H1 (cell line): ENCODE data around the gene LGALSL. TPM values are rescaled to one million over a fixed set of nuclear protein-coding genes. Genes with fewer than 3 reads are reported as not detected.
A peak's percentile ranks its signal among the peaks of the same experiment; 100 is the strongest.

ENCODE experiments used
- CTCF ChIA-PET: fragments of 300-600 bp; sonication (Branson Sonifier 250); formaldehyde crosslinking; loops from one replicate; lab custom pipeline; 2021; ENCODE audit not compliant: partially characterized antibody; lab: Charles Lee
- POLR2A ChIA-PET: fragments of 300-600 bp; sonication (Branson Sonifier 250); formaldehyde crosslinking; loops from one replicate; lab custom pipeline; 2021; ENCODE audit warnings: inconsistent platforms; ENCODE audit not compliant: partially characterized antibody; lab: Charles Lee
- DNase-seq, 2 experiments: peaks; one replicate each; pipeline versions ENCODE4 v3.0.0 to v3.0.0-alpha.2; 2010 to 2022; ENCODE audit warnings: low spot score in 2 of 2, low read depth in 1 of 2, mixed read lengths in 1 of 2
- FAIRE-seq: peaks from 2 replicates; lab custom pipeline; 2011; peaks lifted over from hg19 to GRCh38; lab: Jason Lieb, UNC
- H2AFZ ChIP-seq: 2 replicates; pipeline ENCODE4 v1.8.1; 2012; ENCODE audit warnings: low read length, inconsistent platforms
- H2AK5ac ChIP-seq: 2 replicates; pipeline ENCODE4 v1.6.1; 2013; ENCODE audit warnings: low read depth, low read length
- H2BK120ac ChIP-seq: replicated peaks from 2 replicates; pipeline ENCODE3; 2013; ENCODE audit warnings: low read depth, low read length, inconsistent platforms
- H2BK12ac ChIP-seq: 2 replicates; pipeline ENCODE4 v1.6.1; 2013; ENCODE audit warnings: low read depth, low read length
- H2BK15ac ChIP-seq: 2 replicates; pipeline ENCODE4 v1.6.1; 2013; ENCODE audit warnings: low read length
- H2BK20ac ChIP-seq: 2 replicates; pipeline ENCODE4 v1.6.1; 2013; ENCODE audit warnings: low read length
- H2BK5ac ChIP-seq: 2 replicates; pipeline ENCODE4 v1.6.1; 2013; ENCODE audit warnings: low read depth, low read length
- H3K14ac ChIP-seq: 2 replicates; pipeline ENCODE4 v1.6.1; 2013; ENCODE audit warnings: inconsistent platforms; ENCODE audit not compliant: insufficient read length
- H3K18ac ChIP-seq: 2 replicates; pipeline ENCODE4 v1.6.1; 2013; ENCODE audit warnings: low read length; ENCODE audit errors: extremely low read depth
- H3K23ac ChIP-seq: 2 replicates; pipeline ENCODE4 v1.6.1; 2013; ENCODE audit warnings: inconsistent platforms; ENCODE audit not compliant: insufficient read length
- H3K23me2 ChIP-seq: 2 replicates; pipeline ENCODE4 v1.6.1; 2013; ENCODE audit warnings: low read depth, low read length
- H3K27ac ChIP-seq: 2 replicates; pipeline ENCODE4 v1.6.1; 2011; ENCODE audit warnings: low read depth, low read length, inconsistent platforms
- H3K27me3 ChIP-seq, 4 experiments: replicated peaks in 1 of 4; 1 replicate in 1 of 4; 2 replicates in 3 of 4; pipeline versions ENCODE4 v1.6.1 to v1.8.1; 2011 to 2013; ENCODE audit warnings: low read length in 3 of 4, mild to moderate bottlenecking in 3 of 4, inconsistent platforms in 2 of 4, mixed read lengths in 2 of 4, moderate library complexity in 1 of 4; ENCODE audit not compliant: control insufficient read depth in 3 of 4, insufficient read depth in 3 of 4; ENCODE audit errors: extremely low read depth in 1 of 4
- H3K36me3 ChIP-seq, 4 experiments: 2 replicates each; pipeline versions ENCODE4 v1.6.1 to v1.8.1; 2011 to 2013; ENCODE audit warnings: mild to moderate bottlenecking in 4 of 4, low read length in 3 of 4, moderate library complexity in 2 of 4, control low read depth in 1 of 4, inconsistent platforms in 1 of 4; ENCODE audit not compliant: insufficient read depth in 4 of 4, control insufficient read depth in 2 of 4
- H3K4ac ChIP-seq: replicated peaks from 2 replicates; pipeline ENCODE3; 2013; ENCODE audit warnings: low read length, low read depth, mixed read lengths, inconsistent platforms; ENCODE audit not compliant: insufficient read length
- H3K4me1 ChIP-seq, 4 experiments: replicated peaks in 1 of 4; 1 replicate in 1 of 4; 2 replicates in 3 of 4; pipeline versions ENCODE4 v1.6.1 to v1.8.1; 2011 to 2013; ENCODE audit warnings: low read length in 3 of 4, inconsistent platforms in 2 of 4, mixed read lengths in 1 of 4; ENCODE audit not compliant: insufficient read depth in 4 of 4, control insufficient read depth in 3 of 4
- H3K4me2 ChIP-seq, 2 experiments: 2 replicates each; pipeline versions ENCODE4 v1.6.1 to v1.8.1; 2011 to 2013; ENCODE audit warnings: low read depth in 2 of 2, low read length in 2 of 2, control low read depth in 1 of 2, inconsistent platforms in 1 of 2, mild to moderate bottlenecking in 1 of 2; ENCODE audit not compliant: insufficient read depth in 1 of 2
- H3K4me3 ChIP-seq, 4 experiments: fragments of 200-600, 300-600 bp in 1 of 4; sonication (generic), shearing (Covaris generic), sonication (Bioruptor Twin) in 1 of 4; 2 replicates each; pipeline versions ENCODE4 v1.5.1 to v1.8.1; 2011 to 2016; ENCODE audit warnings: low read length in 4 of 4, low read depth in 3 of 4, control low read depth in 2 of 4, inconsistent platforms in 2 of 4, mild to moderate bottlenecking in 2 of 4, mixed read lengths in 1 of 4, moderate library complexity in 1 of 4; ENCODE audit not compliant: insufficient read depth in 2 of 4; ENCODE audit errors: extremely low read depth in 1 of 4
- H3K56ac ChIP-seq: replicated peaks from 2 replicates; pipeline ENCODE3; 2013; ENCODE audit warnings: low read depth, mild to moderate bottlenecking, mixed read lengths, low read length, inconsistent platforms; ENCODE audit not compliant: insufficient read length
- H3K79me1 ChIP-seq: 2 replicates; pipeline ENCODE4 v1.6.1; 2013; ENCODE audit warnings: low read depth, low read length, control low read depth
- H3K79me2 ChIP-seq, 2 experiments: 2 replicates each; pipeline versions ENCODE4 v1.6.1 to v1.8.1; 2012 to 2013; ENCODE audit warnings: low read length in 2 of 2, mild to moderate bottlenecking in 2 of 2, inconsistent platforms in 1 of 2; ENCODE audit not compliant: insufficient read depth in 2 of 2, control insufficient read depth in 1 of 2
- H3K9ac ChIP-seq, 4 experiments: replicated peaks in 1 of 4; 1 replicate in 1 of 4; 2 replicates in 3 of 4; pipeline versions ENCODE4 v1.6.1 to v1.8.1; 2011 to 2013; ENCODE audit warnings: low read depth in 3 of 4, low read length in 3 of 4, control low read depth in 2 of 4, mild to moderate bottlenecking in 2 of 4, moderate library complexity in 2 of 4, inconsistent platforms in 1 of 4; ENCODE audit errors: extremely low read depth in 1 of 4
- H3K9me3 ChIP-seq, 2 experiments: 2 replicates each; pipeline versions ENCODE4 v1.6.1 to v1.8.1; 2012 to 2013; ENCODE audit warnings: mild to moderate bottlenecking in 2 of 2, moderate library complexity in 2 of 2, control low read depth in 1 of 2, inconsistent platforms in 1 of 2, low read depth in 1 of 2, low read length in 1 of 2, mixed read lengths in 1 of 2; ENCODE audit not compliant: insufficient read depth in 2 of 2
- H4K20me1 ChIP-seq, 2 experiments: replicated peaks in 1 of 2; 2 replicates each; pipeline versions ENCODE3 to v1.8.1; 2011 to 2013; ENCODE audit warnings: inconsistent platforms in 2 of 2, low read length in 2 of 2, mild to moderate bottlenecking in 1 of 2; ENCODE audit not compliant: insufficient read depth in 2 of 2, control insufficient read depth in 1 of 2
- H4K5ac ChIP-seq: 2 replicates; pipeline ENCODE4 v1.6.1; 2013; ENCODE audit warnings: low read length, low read depth, mixed read lengths, inconsistent platforms; ENCODE audit not compliant: insufficient read length
- H4K8ac ChIP-seq: 2 replicates; pipeline ENCODE4 v1.8.0; 2013; ENCODE audit warnings: mild to moderate bottlenecking, moderate library complexity, low read length, inconsistent platforms; ENCODE audit not compliant: insufficient read depth; ENCODE audit errors: extremely low read depth
- H4K91ac ChIP-seq: replicated peaks from 2 replicates; pipeline ENCODE3; 2013; ENCODE audit warnings: low read length, mixed read lengths, inconsistent platforms; ENCODE audit not compliant: insufficient read length
- ATF3 ChIP-seq: IDR thresholded peaks from 2 replicates; pipeline ENCODE4 v1.6.1; 2011; ENCODE audit warnings: low read depth, mild to moderate bottlenecking, low read length; ENCODE audit not compliant: insufficient read depth
- CBX5 ChIP-seq: fragments of 300-800, 300-1000 bp; sonication (generic); IDR thresholded peaks from 2 replicates; pipeline ENCODE4 v1.7.1; 2016; ENCODE audit warnings: antibody characterized with exemption, low read length, low read depth
- CEBPB ChIP-seq: IDR thresholded peaks from 2 replicates; pipeline ENCODE4 v1.6.1; 2012; ENCODE audit warnings: low read depth, low read length
- CHD2 ChIP-seq: IDR thresholded peaks from 2 replicates; pipeline ENCODE4 v1.6.1; 2012; ENCODE audit warnings: low read length, improper control_type of control experiment
- GTF2F1 ChIP-seq: IDR thresholded peaks from 2 replicates; pipeline ENCODE4 v1.6.1; 2012; ENCODE audit warnings: low read depth, low read length, improper control_type of control experiment, borderline replicate concordance
- KDM5A ChIP-seq: fragments of 200-600 bp; IDR thresholded peaks from 2 replicates; pipeline ENCODE4 v1.7.1; 2012; ENCODE audit warnings: mild to moderate bottlenecking, low read length, inconsistent platforms, mixed read lengths
- NANOG ChIP-seq: IDR thresholded peaks from 2 replicates; pipeline ENCODE4 v1.6.1; 2011; ENCODE audit warnings: low read length, low read depth, mild to moderate bottlenecking, inconsistent platforms; ENCODE audit not compliant: insufficient read depth, poor library complexity, severe bottlenecking
- POLR2A ChIP-seq, 2 experiments: IDR thresholded peaks; 1 replicate in 1 of 2; 2 replicates in 1 of 2; pipeline ENCODE4 v1.6.1; 2011; ENCODE audit warnings: low read depth in 2 of 2, low read length in 2 of 2, mild to moderate bottlenecking in 2 of 2; ENCODE audit errors: control extremely low read depth in 1 of 2
- TAF1 ChIP-seq: IDR thresholded peaks from 2 replicates; pipeline ENCODE4 v1.6.1; 2011; ENCODE audit warnings: mild to moderate bottlenecking, low read depth, low read length
- WGBS, 2 experiments: shearing (Covaris generic) in 1 of 2; methylation state at CpG; one replicate each; pipeline versions ENCODE4 v1.1.6 to v1.1.7; 2013 to 2015; ENCODE audit warnings: low lambda C conversion rate in 2 of 2, mixed read lengths in 2 of 2, inconsistent platforms in 1 of 2, low coverage in 1 of 2, missing lambda C conversion rate in 1 of 2; ENCODE audit not compliant: insufficient replicate concordance in 2 of 2, insufficient coverage in 1 of 2, insufficient read length in 1 of 2; ENCODE audit errors: extremely low coverage in 1 of 2, missing lambda C conversion rate in 1 of 2; 5-methylcytosine and 5-hydroxymethylcytosine counted together
- polyA plus RNA-seq, 7 experiments: library from polyadenylated mRNA; depleted of rRNA in 3 of 7; stranded (reverse) in 5 of 7; unstranded in 2 of 7; fragments of >200 nt in 5 of 7; fragments of 200-250 nt in 2 of 7; gene quantifications; 1 replicate in 5 of 7; 2 replicates in 1 of 7; 4 replicates in 1 of 7; pipeline versions ENCODE4 v1.2.1 to v1.2.3, GENCODE V29; 2011 to 2013; ENCODE audit warnings: missing spikeins in 2 of 7, mixed read lengths in 2 of 7
- total RNA-seq: library from RNA; stranded (reverse); fragmentation: NEBNext Ultra II Directional; extraction: Animal tissue kit (Norgen Biotek cat#: 25700); gene quantifications from 2 replicates; pipeline ENCODE4 v1.2.1, GENCODE V29; 2021

Gene LGALSL
- total and polyA plus RNA-seq, 2 of the 8 experiments (the other 6 are each of a cell fraction or from before 2014, with no cell fraction given): 13.6 to 32.3 TPM

- Histone ChIP-seq H3K9me3 (no peaks in the 10 kb centered on the region), H3K9ac (no peak overlapping the region), H2BK120ac (no peak overlapping the region), H3K4ac (no peak overlapping the region), H2BK12ac (no peak overlapping the region), H3K56ac (no peak overlapping the region), H3K4me3 (no peak overlapping the region), H3K4me1 (peaks cover 0 to 9% (median 4%) of the 10 kb centered on the region in 4 experiments; a peak in 5 of 7 replicates), H3K4me2 (no peak overlapping the region), H3K23ac (no peak overlapping the region), H4K5ac (no peak overlapping the region), H3K27me3 (no peaks in the 10 kb centered on the region), H4K91ac (no peak overlapping the region), H2AK5ac (no peak overlapping the region), H2BK15ac (no peak overlapping the region), H2BK20ac (no peak overlapping the region), H3K27ac (no peak overlapping the region), H2AFZ (peak overlapping the region; percentile 46; the same call in 1 of the 2 replicates), H2BK5ac (no peak overlapping the region; the same call in 1 of the 2 replicates), H3K79me2 (no peaks in the 10 kb centered on the region), H3K14ac (no peak overlapping the region), H4K20me1 (no peaks in the 10 kb centered on the region), H3K79me1 (no peaks in the 10 kb centered on the region), H4K8ac (no peak overlapping the region), H3K18ac (no peak overlapping the region), H3K23me2 (no peaks in the 10 kb centered on the region), H3K36me3 (no peaks in the 10 kb centered on the region)
- FAIRE-seq: no peak
- no peak for DNase-seq
- ChIA-PET POLR2A (interaction anchor here (1.2 kb wide), 1 partner anchor 10 kb away, joined by 3 read pairs; no protein-coding TSS in a partner anchor), CTCF (interaction anchor here (0.7 to 7.2 kb wide), 7 partner anchors 8 to 144 kb away, joined by 3 to 56 read pairs (median 4); no protein-coding TSS in a partner anchor)
- 89% methylated on average over 1 of the region's 1 CpG; no CpG with 5 or more reads in 1 of the 2 experiments for WGBS, 2 experiments
- TF ChIP-seq TAF1 (no peak), CBX5 (no peak), KDM5A (no peak), CHD2 (no peak), ATF3 (no peak), POLR2A (IDR thresholded peaks at IDR 0.05; ENCODE audit: control extremely low read depth in 1 of 2, low read depth in 2 of 2, low read length in 2 of 2) (no peak), GTF2F1 (no peak), NANOG (no peak), CEBPB (no peak)
These were observed 20.7 kb downstream of the LGALSL start for GRCh38 chr2:64474636-64475035.
